Measurements from ENCODE around the gene LRRC74B.
"Not testable (repeated sequence)": the region's sequence is repeated elsewhere in the genome, so short reads cannot be mapped to it uniquely, and the experiment has no call there.

LRRC74B gene

GRCh38 chr22:21032037-21032867 lies 13.5 kb upstream of the LRRC74B start, which contains the start of gene SLC7A4:
TSS of gene SLC7A4 (minus strand) at chr22:21032561. CDS start at chr22:21031812, 749 bp downstream.
- no peak for DNase-seq (ENCODE audit: low spot score)

GRCh38 chr22:21032868-21033688 lies 12.7 kb upstream of the LRRC74B start:
- no peak for DNase-seq (ENCODE audit: low spot score)

GRCh38 chr22:21033895-21034294 lies 11.9 kb upstream of the LRRC74B start:
- no peak for DNase-seq (ENCODE audit: low spot score)

- no peak for DNase-seq (ENCODE audit: low spot score)
Measured at GRCh38 chr22:21034989-21035388, 10.8 kb upstream of the LRRC74B start.

GRCh38 chr22:21038405-21038804 lies 7.3 kb upstream of the LRRC74B start:
- no peak for DNase-seq (ENCODE audit: low spot score)

GRCh38 chr22:21039158-21039557 lies 6.6 kb upstream of the LRRC74B start:
- not testable (repeated sequence) for DNase-seq (ENCODE audit: low spot score)

- no peak for DNase-seq (ENCODE audit: low spot score)
Measured at GRCh38 chr22:21041937-21042336, 3.8 kb upstream of the LRRC74B start.

- no peak for DNase-seq (ENCODE audit: low spot score)
Measured at GRCh38 chr22:21042978-21043859, 2.5 kb upstream of the LRRC74B start.

GRCh38 chr22:21043860-21044535 lies 1.7 kb upstream of the LRRC74B start:
- DNase-seq (ENCODE audit: low spot score) = no peak

GRCh38 chr22:21044931-21045584 lies 688 bp upstream of the LRRC74B start:
- no peak for DNase-seq (ENCODE audit: low spot score)

GRCh38 chr22:21047035-21047661 lies 1.4 kb downstream of the LRRC74B start:
- DNase-seq (ENCODE audit: low spot score) = no peak

GRCh38 chr22:21047730-21048129 lies 2.0 kb downstream of the LRRC74B start:
- no peak for DNase-seq (ENCODE audit: low spot score)

- not testable (repeated sequence) for DNase-seq (ENCODE audit: low spot score)
Measured at GRCh38 chr22:21048448-21048847, 2.7 kb downstream of the LRRC74B start.

GRCh38 chr22:21048965-21049364 lies 3.2 kb downstream of the LRRC74B start:
- not testable (repeated sequence) for DNase-seq (ENCODE audit: low spot score)

GRCh38 chr22:21051145-21051830 lies 5.5 kb downstream of the LRRC74B start:
- DNase-seq (ENCODE audit: low spot score) = no peak

GRCh38 chr22:21051831-21052400 lies 6.2 kb downstream of the LRRC74B start:
- no peak for DNase-seq (ENCODE audit: low spot score)

GRCh38 chr22:21052715-21053459 lies 7.1 kb downstream of the LRRC74B start:
- no peak for DNase-seq (ENCODE audit: low spot score)

- DNase-seq (ENCODE audit: low spot score) = no peak
Measured at GRCh38 chr22:21054046-21054713, 8.4 kb downstream of the LRRC74B start.
